Measurements from ENCODE around the gene TJP1.

GRCh38 chr15:29724026-29724425 lies 98.2 kb downstream of the TJP1 start:
- TF ChIP-seq MAX (IDR thresholded peaks at IDR 0.05) (no peak), POLR2A (IDR thresholded peaks at IDR 0.05; ENCODE audit: control extremely low read depth in 1 of 2, low read depth in 2 of 2, low read length in 2 of 2) (no peak), CTCF (IDR thresholded peaks at IDR 0.05; ENCODE audit: control extremely low read depth in 1 of 3, insufficient read depth in 1 of 3, low read depth in 1 of 3, low read length in 3 of 3) (no peak), RAD21 (IDR thresholded peaks at IDR 0.05 in 1 of 2, conservative IDR thresholded peaks at IDR 0.05 in 1 of 2; ENCODE audit: low read depth in 2 of 2, low read length in 2 of 2) (no peak), GTF2F1 (IDR thresholded peaks at IDR 0.05; ENCODE audit: borderline replicate concordance, low read depth, low read length) (no peak), CEBPB (IDR thresholded peaks at IDR 0.05; ENCODE audit: low read depth, low read length) (no peak), CHD7 (IDR thresholded peaks at IDR 0.05; ENCODE audit: insufficient replicate concordance, low read length) (no peak)
